ENCODE measurements around the gene AOPEP. TPM values are rescaled to one million over a fixed set of nuclear protein-coding genes. Genes with fewer than 3 reads are reported as not detected.

AOPEP gene
- total RNA-seq, 1 experiment from 2014 or later: 14.4 TPM

DNA sequence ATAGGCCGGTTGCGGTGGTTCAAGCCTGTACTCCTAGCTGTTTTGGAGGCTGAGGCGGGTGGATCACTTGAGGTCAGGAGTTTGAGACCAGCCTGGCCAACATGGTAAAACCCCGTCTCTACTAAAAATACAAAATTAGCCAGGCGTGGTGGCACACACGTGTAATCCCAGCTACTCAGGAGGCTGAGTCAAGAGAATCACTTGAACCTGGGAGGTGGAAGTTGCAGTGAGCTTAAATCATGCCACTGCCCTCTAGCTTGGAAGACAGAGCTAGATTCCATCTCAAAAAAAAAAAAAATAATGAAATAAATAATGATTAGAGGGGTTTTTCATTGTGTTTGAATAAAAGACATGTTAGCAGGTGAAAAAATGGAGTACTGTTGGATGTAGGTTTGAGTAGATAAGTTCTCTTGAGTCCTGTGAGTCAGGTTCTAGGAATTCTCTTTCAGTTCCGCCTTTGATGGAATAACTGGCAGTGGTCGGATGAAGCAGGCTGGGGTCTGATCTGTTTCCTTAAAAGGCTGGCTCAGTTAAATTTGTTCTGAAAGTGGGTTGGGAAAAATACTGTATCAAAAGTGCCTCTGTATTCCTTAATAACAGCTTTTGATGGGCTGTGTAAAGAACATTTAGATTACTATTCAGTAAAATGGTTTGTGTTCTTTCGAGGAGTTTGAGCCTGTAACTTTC is 73.2 kb downstream of the AOPEP start (continued):
- TF ChIP-seq, protein P1, sequence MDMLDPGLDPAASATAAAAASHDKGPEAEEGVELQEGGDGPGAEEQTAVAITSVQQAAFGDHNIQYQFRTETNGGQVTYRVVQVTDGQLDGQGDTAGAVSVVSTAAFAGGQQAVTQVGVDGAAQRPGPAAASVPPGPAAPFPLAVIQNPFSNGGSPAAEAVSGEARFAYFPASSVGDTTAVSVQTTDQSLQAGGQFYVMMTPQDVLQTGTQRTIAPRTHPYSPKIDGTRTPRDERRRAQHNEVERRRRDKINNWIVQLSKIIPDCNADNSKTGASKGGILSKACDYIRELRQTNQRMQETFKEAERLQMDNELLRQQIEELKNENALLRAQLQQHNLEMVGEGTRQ (CRISPR knock-in tag; IDR thresholded peaks at IDR 0.05): no peak
- no peak for TF ChIP-seq CREB1 (CRISPR knock-in tag; IDR thresholded peaks at IDR 0.05)
- TF ChIP-seq, protein P2, sequence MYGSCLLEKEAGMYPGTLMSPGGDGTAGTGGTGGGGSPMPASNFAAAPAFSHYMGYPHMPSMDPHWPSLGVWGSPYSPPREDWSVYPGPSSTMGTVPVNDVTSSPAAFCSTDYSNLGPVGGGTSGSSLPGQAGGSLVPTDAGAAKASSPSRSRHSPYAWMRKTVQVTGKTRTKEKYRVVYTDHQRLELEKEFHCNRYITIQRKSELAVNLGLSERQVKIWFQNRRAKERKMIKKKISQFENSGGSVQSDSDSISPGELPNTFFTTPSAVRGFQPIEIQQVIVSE (CRISPR knock-in tag; IDR thresholded peaks at IDR 0.05; ENCODE audit: borderline replicate concordance): no peak
- TF ChIP-seq CREM (CRISPR knock-in tag; IDR thresholded peaks at IDR 0.05): no peak
- no peak for TF ChIP-seq FOXP1 (CRISPR knock-in tag; IDR thresholded peaks at IDR 0.05; ENCODE audit: borderline replicate concordance)

DNA sequence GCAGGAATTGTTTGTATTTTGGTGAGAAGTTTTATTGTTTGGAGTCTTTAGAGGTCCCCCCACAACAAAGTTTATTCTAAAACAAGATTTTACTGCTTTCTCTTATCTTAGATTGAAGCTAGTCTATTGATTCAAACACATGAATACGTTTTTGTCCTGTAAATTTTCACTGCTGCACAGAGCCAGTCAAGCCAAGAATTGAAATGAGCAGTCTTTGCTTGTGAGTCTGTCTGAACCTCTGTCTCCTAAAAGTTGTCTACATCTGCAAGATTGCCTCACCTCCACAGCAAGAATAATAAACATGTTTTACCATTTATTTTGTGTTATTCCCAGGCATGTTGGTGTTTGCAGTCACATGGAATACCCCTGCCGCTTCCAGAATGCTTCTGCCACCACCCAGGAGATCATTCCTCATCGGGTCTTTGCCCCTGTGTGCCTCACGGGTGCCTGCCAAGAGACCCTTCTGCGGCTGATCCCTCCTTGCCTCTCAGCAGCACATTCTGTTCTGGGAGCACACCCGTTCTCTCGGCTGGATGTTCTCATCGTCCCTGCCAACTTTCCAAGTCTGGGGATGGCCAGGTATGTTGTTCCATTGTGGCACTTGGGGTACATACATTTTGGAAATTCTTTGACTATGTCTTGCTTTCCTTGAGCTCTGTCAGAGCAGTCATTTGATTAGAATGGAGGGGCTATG is 74.1 kb downstream of the AOPEP start:
- peak overlapping the region; percentile 71 for H3K27ac Mint-ChIP-seq
- ChIA-PET CTCF (no interaction called here), POLR2A (no interaction called here)
- H3K9me3 Mint-ChIP-seq: no peaks in the 10 kb centered on the region
- ATAC-seq (no peak), DNase-seq (ENCODE audit: low spot score) (no peak)
- no peak overlapping the region for H3K4me3 Mint-ChIP-seq
- no peaks in the 10 kb centered on the region for H3K27me3 Mint-ChIP-seq (ENCODE audit: low read depth)
- TF ChIP-seq ZNF416 (CRISPR knock-in tag; IDR thresholded peaks at IDR 0.05) (no peak), CBFB (CRISPR knock-in tag; IDR thresholded peaks at IDR 0.05; ENCODE audit: low read depth) (no peak), ZNF138 (CRISPR knock-in tag; conservative IDR thresholded peaks at IDR 0.05) (no peak)
- no peaks in the 10 kb centered on the region; the same call in 1 of the 2 replicates for H3K36me3 Mint-ChIP-seq
- no peaks in the 10 kb centered on the region for H3K4me1 Mint-ChIP-seq

DNA sequence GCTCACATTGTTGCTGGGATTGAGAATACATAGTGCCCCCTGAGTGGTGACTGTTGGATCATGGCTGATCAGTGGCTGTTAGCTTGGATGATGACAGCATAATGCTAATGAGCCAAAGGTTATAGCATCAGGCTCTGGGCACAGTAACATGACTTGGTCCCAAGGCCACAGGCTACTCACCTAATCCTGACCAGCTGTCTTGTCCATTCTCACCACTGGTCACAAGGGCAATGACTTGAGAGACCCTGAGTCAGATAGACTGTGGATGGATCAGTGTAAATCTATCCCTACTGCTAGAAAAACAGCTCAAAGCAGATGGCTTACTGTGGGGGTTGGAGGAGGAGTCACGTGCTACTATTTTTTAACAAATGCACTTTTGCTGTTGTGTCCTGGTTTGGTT is 74.7 kb downstream of the AOPEP start:
- CTCF ChIA-PET: no interaction called here
- DNase-seq (ENCODE audit: low spot score) (no peak), ATAC-seq (no peak)
- no peak for TF ChIP-seq SOX15 (CRISPR knock-in tag; IDR thresholded peaks at IDR 0.05)
- TF ChIP-seq, protein P3, sequence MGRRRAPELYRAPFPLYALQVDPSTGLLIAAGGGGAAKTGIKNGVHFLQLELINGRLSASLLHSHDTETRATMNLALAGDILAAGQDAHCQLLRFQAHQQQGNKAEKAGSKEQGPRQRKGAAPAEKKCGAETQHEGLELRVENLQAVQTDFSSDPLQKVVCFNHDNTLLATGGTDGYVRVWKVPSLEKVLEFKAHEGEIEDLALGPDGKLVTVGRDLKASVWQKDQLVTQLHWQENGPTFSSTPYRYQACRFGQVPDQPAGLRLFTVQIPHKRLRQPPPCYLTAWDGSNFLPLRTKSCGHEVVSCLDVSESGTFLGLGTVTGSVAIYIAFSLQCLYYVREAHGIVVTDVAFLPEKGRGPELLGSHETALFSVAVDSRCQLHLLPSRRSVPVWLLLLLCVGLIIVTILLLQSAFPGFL (CRISPR knock-in tag; IDR thresholded peaks at IDR 0.05; ENCODE audit: borderline replicate concordance): no peak
- TF ChIP-seq, protein P4, sequence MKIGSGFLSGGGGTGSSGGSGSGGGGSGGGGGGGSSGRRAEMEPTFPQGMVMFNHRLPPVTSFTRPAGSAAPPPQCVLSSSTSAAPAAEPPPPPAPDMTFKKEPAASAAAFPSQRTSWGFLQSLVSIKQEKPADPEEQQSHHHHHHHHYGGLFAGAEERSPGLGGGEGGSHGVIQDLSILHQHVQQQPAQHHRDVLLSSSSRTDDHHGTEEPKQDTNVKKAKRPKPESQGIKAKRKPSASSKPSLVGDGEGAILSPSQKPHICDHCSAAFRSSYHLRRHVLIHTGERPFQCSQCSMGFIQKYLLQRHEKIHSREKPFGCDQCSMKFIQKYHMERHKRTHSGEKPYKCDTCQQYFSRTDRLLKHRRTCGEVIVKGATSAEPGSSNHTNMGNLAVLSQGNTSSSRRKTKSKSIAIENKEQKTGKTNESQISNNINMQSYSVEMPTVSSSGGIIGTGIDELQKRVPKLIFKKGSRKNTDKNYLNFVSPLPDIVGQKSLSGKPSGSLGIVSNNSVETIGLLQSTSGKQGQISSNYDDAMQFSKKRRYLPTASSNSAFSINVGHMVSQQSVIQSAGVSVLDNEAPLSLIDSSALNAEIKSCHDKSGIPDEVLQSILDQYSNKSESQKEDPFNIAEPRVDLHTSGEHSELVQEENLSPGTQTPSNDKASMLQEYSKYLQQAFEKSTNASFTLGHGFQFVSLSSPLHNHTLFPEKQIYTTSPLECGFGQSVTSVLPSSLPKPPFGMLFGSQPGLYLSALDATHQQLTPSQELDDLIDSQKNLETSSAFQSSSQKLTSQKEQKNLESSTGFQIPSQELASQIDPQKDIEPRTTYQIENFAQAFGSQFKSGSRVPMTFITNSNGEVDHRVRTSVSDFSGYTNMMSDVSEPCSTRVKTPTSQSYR (CRISPR knock-in tag; IDR thresholded peaks at IDR 0.05): no peak
- no peak for TF ChIP-seq CREB1 (CRISPR knock-in tag; IDR thresholded peaks at IDR 0.05)
- TF ChIP-seq, protein P5, sequence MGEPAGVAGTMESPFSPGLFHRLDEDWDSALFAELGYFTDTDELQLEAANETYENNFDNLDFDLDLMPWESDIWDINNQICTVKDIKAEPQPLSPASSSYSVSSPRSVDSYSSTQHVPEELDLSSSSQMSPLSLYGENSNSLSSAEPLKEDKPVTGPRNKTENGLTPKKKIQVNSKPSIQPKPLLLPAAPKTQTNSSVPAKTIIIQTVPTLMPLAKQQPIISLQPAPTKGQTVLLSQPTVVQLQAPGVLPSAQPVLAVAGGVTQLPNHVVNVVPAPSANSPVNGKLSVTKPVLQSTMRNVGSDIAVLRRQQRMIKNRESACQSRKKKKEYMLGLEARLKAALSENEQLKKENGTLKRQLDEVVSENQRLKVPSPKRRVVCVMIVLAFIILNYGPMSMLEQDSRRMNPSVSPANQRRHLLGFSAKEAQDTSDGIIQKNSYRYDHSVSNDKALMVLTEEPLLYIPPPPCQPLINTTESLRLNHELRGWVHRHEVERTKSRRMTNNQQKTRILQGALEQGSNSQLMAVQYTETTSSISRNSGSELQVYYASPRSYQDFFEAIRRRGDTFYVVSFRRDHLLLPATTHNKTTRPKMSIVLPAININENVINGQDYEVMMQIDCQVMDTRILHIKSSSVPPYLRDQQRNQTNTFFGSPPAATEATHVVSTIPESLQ (CRISPR knock-in tag; IDR thresholded peaks at IDR 0.05): no peak
- no peak for TF ChIP-seq NFYB (CRISPR knock-in tag; conservative IDR thresholded peaks at IDR 0.05; ENCODE audit: low read depth)
- no peak for TF ChIP-seq MXD4 (CRISPR knock-in tag; IDR thresholded peaks at IDR 0.05; ENCODE audit: borderline replicate concordance)
- no peak for TF ChIP-seq FOXP1 (CRISPR knock-in tag; IDR thresholded peaks at IDR 0.05; ENCODE audit: borderline replicate concordance)
- POLR2A ChIA-PET: no interaction called here
- Mint-ChIP-seq H3K9me3 (no peaks in the 10 kb centered on the region), H3K27me3 (ENCODE audit: low read depth) (no peaks in the 10 kb centered on the region), H3K4me1 (peaks cover 4% of the 10 kb centered on the region; the same call in 1 of the 2 replicates), H3K27ac (no peak overlapping the region), H3K4me3 (no peak overlapping the region), H3K36me3 (no peaks in the 10 kb centered on the region; the same call in 1 of the 2 replicates)

All from WTC11 (cell line).